HG03139 (cell line): ENCODE measurements around the gene FAAP100.

Experiments used
- ATAC-seq: cut with Tn5 transposase; IDR thresholded peaks from one replicate; pipeline ENCODE4 v1.9.1; 2021; ENCODE audit not compliant: unreplicated experiment

Gene FAAP100

GRCh38 chr17:81553616-81554181 is 1.5 kb upstream of the FAAP100 start:
- no peak for ATAC-seq

GRCh38 chr17:81553018-81553615 is 964 bp upstream of the FAAP100 start:
- no peak for ATAC-seq

GRCh38 chr17:81551458-81552243 is 502 bp downstream of the FAAP100 start:
- ATAC-seq = no peak

- ATAC-seq = no peak
Measured at GRCh38 chr17:81550830-81551457, 1.2 kb downstream of the FAAP100 start.

GRCh38 chr17:81550285-81550684 is 1.9 kb downstream of the FAAP100 start:
- no peak for ATAC-seq

GRCh38 chr17:81549826-81550225 is 2.3 kb downstream of the FAAP100 start:
- ATAC-seq = no peak

GRCh38 chr17:81549031-81549557 is 3.1 kb downstream of the FAAP100 start:
- no peak for ATAC-seq

GRCh38 chr17:81547614-81547982 is 4.6 kb downstream of the FAAP100 start:
- no peak for ATAC-seq

GRCh38 chr17:81546906-81547613 is 5.1 kb downstream of the FAAP100 start:
- no peak for ATAC-seq

GRCh38 chr17:81545160-81545949 is 6.8 kb downstream of the FAAP100 start:
- no peak for ATAC-seq

- no peak for ATAC-seq
Measured at GRCh38 chr17:81544281-81544974, 7.7 kb downstream of the FAAP100 start.

GRCh38 chr17:81543756-81544155 is 8.4 kb downstream of the FAAP100 start:
- ATAC-seq = no peak

GRCh38 chr17:81543339-81543675 is 8.8 kb downstream of the FAAP100 start:
- ATAC-seq = no peak

- no peak for ATAC-seq
Measured at GRCh38 chr17:81542431-81543338, 9.5 kb downstream of the FAAP100 start.

- ATAC-seq = no peak
Measured at GRCh38 chr17:81541123-81541522, 11.0 kb downstream of the FAAP100 start.

GRCh38 chr17:81540676-81541027 is 11.5 kb downstream of the FAAP100 start:
- no peak for ATAC-seq

GRCh38 chr17:81539961-81540675 is 12.0 kb downstream of the FAAP100 start:
- no peak for ATAC-seq

- ATAC-seq = no peak
Measured at GRCh38 chr17:81539571-81539900, 12.6 kb downstream of the FAAP100 start.
